Brain microvascular endothelial cell (primary cell): ENCODE results near the gene CSMD2.
"Not testable (repeated sequence)": the region's sequence is repeated elsewhere in the genome, so short reads cannot be mapped to it uniquely, and the experiment has no call there.

Source experiments
- DNase-seq: peaks from one replicate; pipeline ENCODE4 v3.0.0-alpha.2; 2020
- H3K27ac ChIP-seq: fragments of 250-450 bp; sonication (Bioruptor Pico); 2 replicates; pipeline ENCODE4 v1.5.1; 2020; ENCODE audit warnings: mild to moderate bottlenecking, moderate library complexity
- H3K27me3 ChIP-seq: fragments of 250-450 bp; sonication (Bioruptor Pico); replicated peaks from 2 replicates; pipeline ENCODE4 v1.5.1; 2020; ENCODE audit warnings: mild to moderate bottlenecking
- H3K36me3 ChIP-seq: fragments of 250-450 bp; sonication (Bioruptor Pico); replicated peaks from 2 replicates; pipeline ENCODE4 v1.5.1; 2020; ENCODE audit warnings: mild to moderate bottlenecking
- H3K4me3 ChIP-seq: 2 replicates; pipeline ENCODE4 v1.5.1; 2011; ENCODE audit warnings: low read depth, mild to moderate bottlenecking, control low read depth, low read length, moderate library complexity
- in situ Hi-C: cut with HindIII; loops from 2 replicates; pipeline ENCODE4 v1.10.0; 2017; ENCODE audit warnings: low sequenced_read_pairs, low pct_ligation_motif_present
- TF ChIP-seq, protein P1 (sequence below): IDR thresholded peaks from 2 replicates; pipeline ENCODE4 v1.5.1; 2011; ENCODE audit warnings: low read depth, mild to moderate bottlenecking, moderate library complexity, low read length, control low read depth, inconsistent platforms; ENCODE audit errors: missing control alignments

Gene CSMD2

DNA sequence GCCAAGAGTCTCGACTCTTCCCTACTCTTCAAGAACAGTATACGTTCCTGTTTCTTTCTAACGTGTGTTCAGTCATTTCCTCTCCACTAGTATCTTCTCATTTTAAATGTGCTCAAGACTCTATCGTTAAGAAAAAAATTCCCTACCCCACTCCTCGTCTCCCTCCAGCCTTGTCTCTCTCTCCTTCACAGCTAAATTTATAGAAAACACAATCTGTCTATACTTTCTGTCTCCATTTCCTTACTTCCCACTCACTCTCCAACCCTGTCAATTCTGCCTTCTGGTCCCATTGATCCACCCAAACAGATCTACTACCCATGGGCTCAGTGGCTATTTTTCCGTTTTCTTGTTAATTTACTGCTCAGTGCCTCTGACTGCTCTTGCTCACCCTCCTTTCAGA is 75.3 kb downstream of the CSMD2 start:
- TF ChIP-seq, protein P1, sequence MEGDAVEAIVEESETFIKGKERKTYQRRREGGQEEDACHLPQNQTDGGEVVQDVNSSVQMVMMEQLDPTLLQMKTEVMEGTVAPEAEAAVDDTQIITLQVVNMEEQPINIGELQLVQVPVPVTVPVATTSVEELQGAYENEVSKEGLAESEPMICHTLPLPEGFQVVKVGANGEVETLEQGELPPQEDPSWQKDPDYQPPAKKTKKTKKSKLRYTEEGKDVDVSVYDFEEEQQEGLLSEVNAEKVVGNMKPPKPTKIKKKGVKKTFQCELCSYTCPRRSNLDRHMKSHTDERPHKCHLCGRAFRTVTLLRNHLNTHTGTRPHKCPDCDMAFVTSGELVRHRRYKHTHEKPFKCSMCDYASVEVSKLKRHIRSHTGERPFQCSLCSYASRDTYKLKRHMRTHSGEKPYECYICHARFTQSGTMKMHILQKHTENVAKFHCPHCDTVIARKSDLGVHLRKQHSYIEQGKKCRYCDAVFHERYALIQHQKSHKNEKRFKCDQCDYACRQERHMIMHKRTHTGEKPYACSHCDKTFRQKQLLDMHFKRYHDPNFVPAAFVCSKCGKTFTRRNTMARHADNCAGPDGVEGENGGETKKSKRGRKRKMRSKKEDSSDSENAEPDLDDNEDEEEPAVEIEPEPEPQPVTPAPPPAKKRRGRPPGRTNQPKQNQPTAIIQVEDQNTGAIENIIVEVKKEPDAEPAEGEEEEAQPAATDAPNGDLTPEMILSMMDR = no peak
- Histone ChIP-seq H3K4me3 (no peak overlapping the region), H3K27me3 (no peaks in the 10 kb centered on the region), H3K27ac (no peak overlapping the region), H3K36me3 (no peaks in the 10 kb centered on the region)
- in situ Hi-C loops = no loop called here
- no peak for DNase-seq

DNA sequence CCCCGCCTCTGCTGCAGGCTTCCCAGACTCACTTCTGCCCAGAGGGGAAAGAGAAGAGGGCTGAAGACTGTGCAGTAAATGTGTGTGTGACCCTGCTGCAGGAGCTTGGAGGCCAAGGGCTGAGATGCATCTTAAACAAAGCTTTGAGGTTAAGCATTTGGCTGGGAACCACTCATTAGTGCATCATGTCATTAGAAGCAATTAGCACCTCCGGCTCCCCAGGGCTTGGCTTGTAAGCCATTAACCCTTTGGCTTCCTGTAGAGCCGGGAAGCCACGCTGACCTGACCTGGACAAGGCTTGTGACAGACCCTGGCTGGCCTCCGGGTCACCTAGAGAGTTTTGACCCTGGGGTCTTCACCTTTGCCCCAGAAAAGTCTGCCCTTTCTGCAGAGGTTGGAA is 77.0 kb downstream of the CSMD2 start:
- DNase-seq = no peak
- in situ Hi-C loops = no loop called here
- TF ChIP-seq, protein P1 = no peak

DNA sequence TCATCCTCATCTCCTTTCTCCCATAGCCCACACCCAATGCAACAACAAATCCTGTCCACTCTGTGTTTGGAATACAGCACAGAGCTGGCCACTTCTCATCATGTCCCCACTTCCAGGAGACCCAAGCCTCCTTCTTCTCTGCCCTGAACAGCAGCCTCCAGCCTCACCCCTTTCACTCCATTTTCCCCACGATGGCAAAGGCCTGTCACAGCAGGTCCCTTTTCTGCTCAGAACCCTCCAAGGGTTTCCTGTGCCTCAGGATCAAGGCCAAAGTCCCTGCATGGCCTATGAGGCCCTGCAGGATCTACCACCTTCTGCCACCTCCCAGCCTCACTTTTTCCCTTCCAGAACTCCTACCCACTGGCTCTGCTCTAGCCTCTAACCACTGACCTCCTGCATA is 78.5 kb downstream of the CSMD2 start:
- Histone ChIP-seq H3K36me3 (no peaks in the 10 kb centered on the region), H3K4me3 (no peak overlapping the region), H3K27me3 (no peaks in the 10 kb centered on the region), H3K27ac (no peak overlapping the region)
- TF ChIP-seq, protein P1 = no peak
- in situ Hi-C loops = no loop called here
- no peak for DNase-seq

More for the DNA sequence above, 77.0 kb downstream of the CSMD2 start:
- no peak overlapping the region for H3K4me3 ChIP-seq
- no peaks in the 10 kb centered on the region for H3K27me3 ChIP-seq
- H3K36me3 ChIP-seq = no peaks in the 10 kb centered on the region
- H3K27ac ChIP-seq = no peak overlapping the region

DNA sequence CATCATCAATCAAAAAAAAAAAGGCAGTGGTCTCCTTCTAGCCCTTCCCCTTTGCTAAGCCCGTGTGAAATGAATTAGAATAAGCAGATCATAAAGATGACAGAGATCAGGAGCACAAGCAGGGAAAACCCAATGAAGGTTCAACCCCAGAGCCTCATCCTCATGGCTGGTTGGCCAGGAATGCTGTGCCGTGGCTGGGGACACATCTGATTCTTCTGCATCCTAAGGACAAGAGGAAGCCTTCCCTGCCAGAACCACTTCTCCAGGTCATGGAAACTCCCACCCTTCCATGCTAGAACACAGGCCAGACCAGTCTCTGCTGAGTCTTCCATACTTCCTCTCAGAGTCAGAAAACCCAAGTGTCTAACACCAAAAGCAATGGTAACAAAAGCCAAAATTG is 81.1 kb downstream of the CSMD2 start:
- Histone ChIP-seq H3K4me3 (no peak overlapping the region), H3K27me3 (no peaks in the 10 kb centered on the region), H3K27ac (no peak overlapping the region), H3K36me3 (no peaks in the 10 kb centered on the region)
- in situ Hi-C loops = no loop called here
- DNase-seq = no peak
- TF ChIP-seq, protein P1 = no peak

DNA sequence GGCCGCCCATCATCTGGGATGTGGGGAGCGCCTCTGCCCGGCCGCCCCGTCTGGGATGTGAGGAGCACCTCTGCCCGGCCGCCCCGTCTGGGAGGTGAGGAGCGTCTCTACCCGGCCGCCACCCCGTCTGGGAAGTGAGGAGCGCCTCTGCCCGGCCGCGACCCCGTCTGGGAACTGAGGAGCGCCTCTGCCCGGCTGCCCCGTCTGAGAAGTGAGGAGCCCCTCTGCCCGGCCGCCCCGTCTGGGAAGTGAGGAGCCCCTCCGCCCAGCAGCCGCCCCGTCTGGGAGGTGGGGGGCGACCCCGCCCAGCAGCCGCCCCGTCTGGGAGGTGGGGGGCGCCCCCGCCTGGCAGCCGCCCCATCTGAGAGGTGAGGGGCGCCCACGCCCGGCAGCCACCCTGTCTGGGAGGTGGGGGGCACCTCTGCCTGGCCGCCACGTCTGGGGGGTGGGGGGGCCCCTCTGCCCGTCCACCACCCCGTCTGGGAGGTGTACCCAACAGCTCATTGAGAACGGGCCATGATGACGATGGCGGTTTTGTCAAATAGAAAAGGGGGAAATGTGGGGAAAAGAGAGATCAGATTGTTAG is 82.9 kb downstream of the CSMD2 start:
- H3K27me3 ChIP-seq, in situ Hi-C loops, H3K27ac ChIP-seq, H3K4me3 ChIP-seq, DNase-seq, H3K36me3 ChIP-seq: not testable (repeated sequence)

DNA sequence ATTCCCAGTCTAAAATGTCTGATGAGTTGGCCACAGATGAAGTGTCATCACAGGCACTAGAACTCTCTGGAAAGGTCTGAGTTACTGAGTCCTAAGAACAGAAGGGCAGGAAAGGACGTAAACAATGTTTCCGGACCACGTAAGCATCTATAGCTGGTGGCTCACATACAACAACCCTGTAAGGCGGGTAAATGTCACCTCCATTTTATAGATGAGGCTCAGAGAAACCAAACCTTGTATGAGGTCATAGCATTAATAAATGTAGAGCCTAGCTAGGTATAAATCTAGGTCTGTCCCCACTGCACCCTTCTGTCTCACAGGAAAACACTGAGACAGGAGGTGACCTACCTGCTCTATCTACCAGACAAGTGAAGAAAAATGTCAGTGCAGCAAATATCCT is 86.6 kb downstream of the CSMD2 start:
- Histone ChIP-seq H3K27ac (no peak overlapping the region), H3K4me3 (no peak overlapping the region), H3K27me3 (no peaks in the 10 kb centered on the region), H3K36me3 (no peaks in the 10 kb centered on the region)
- TF ChIP-seq, protein P1 = no peak
- in situ Hi-C loops = no loop called here
- DNase-seq = no peak
